Stimulated activated naive CD8-positive, alpha-beta T cell treated with anti-CD3 and anti-CD28 coated beads, Interleukin-15, Interleukin-2, amounts not matched to agents 100 ng/mL and 50 ng/mL, for 24 hours (primary cell): ENCODE data around the gene MAGED4B.
"Not testable (repeated sequence)": the region's sequence is repeated elsewhere in the genome, so short reads cannot be mapped to it uniquely, and the experiment has no call there.

ENCODE experiments used
- H3K27ac Mint-ChIP-seq: one replicate; pipeline ENCODE4 v1.8.0; 2021; ENCODE audit warnings: mild to moderate bottlenecking, mixed read lengths
- H3K27me3 Mint-ChIP-seq: one replicate; pipeline ENCODE4 v1.8.0; 2021; ENCODE audit warnings: mixed read lengths
- H3K36me3 Mint-ChIP-seq: one replicate; pipeline ENCODE4 v1.8.0; 2021; ENCODE audit warnings: low read depth, mixed read lengths
- H3K4me1 Mint-ChIP-seq: one replicate; pipeline ENCODE4 v1.8.0; 2021; ENCODE audit warnings: low read depth, mixed read lengths
- H3K4me3 Mint-ChIP-seq: one replicate; pipeline ENCODE4 v1.8.0; 2021; ENCODE audit warnings: mild to moderate bottlenecking, mixed read lengths
- H3K9me3 Mint-ChIP-seq: one replicate; pipeline ENCODE4 v1.8.0; 2021; ENCODE audit warnings: mixed read lengths

Gene MAGED4B

DNA sequence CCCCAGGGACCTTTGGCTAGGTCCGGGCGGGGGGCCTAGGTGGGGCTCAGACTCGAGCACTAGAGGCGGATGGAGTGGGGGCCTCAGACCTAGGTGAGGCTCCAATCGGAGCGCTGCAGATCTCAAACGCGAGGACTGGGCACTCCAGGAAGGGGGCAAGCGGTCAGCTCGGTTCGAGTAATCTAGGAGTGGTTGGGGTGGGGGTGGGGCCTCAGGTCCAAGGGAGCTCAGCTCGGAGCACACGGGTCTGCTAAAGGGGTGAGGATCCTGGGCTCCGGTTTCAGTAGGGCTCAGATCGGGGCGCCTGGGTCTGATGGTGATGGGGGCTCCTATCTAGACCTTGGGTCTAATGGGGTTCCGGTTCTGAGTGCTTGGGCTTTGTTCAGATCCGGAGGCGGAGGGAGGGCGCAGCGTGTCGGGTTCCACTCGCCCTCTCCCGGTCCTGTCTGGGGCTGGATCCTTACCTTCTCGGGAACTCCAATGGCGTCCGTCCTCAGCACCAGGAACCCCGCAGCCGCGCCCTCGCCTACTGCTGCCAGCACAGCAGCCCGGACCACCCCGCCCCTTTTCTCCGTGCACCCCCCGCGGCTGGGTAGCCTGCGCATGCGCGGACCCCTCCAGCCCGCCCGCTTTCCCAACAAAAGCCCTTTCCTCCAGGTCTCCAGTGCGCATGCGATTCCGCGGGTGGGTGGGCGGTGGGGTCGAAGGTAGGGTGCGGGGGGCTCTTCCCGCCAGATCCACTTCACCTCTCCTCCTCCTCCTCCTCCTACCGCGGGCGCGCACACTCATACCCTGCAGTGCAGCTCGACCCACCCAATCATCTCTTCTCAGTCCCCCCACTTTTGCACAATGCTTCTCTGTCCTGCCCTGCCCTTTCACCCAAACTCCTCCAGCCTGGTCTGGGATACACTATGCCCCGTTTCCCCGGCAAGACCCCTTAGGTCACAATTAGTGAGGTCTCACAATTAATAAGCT lies at the start of gene MAGED4B:
Gene MAGED4B, minus strand, starts transcription at position 518 of the 975 bp plus-strand sequence. CDS start 1,011 bp downstream, outside the sequence.
- H3K4me3 Mint-ChIP-seq, H3K27me3 Mint-ChIP-seq, H3K9me3 Mint-ChIP-seq, H3K4me1 Mint-ChIP-seq, H3K27ac Mint-ChIP-seq, H3K36me3 Mint-ChIP-seq: not testable (repeated sequence)

DNA sequence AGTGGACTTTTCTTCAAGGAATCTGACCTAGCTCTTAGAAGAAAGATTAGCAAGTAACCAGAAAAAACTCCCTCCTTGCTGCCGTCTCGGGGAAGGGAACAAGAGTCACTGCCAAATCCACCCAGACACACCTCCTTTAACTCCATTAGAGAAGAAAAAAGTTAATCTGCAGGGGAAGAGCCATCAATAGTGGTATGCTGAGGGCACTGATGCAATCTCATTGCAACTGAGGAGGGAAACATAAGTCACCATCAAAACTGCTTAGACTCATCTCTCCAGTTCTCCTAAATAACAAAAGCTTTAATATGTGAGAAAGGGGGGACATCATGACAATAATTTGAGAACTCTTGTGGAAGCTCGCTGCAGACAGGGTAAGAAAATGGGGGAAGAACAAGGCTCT lies 49.3 kb upstream of the MAGED4B start:
- Mint-ChIP-seq H3K9me3 (no peaks in the 10 kb centered on the region), H3K27ac (no peak overlapping the region), H3K4me1 (no peaks in the 10 kb centered on the region), H3K27me3 (no peaks in the 10 kb centered on the region), H3K36me3 (no peaks in the 10 kb centered on the region), H3K4me3 (no peak overlapping the region)

DNA sequence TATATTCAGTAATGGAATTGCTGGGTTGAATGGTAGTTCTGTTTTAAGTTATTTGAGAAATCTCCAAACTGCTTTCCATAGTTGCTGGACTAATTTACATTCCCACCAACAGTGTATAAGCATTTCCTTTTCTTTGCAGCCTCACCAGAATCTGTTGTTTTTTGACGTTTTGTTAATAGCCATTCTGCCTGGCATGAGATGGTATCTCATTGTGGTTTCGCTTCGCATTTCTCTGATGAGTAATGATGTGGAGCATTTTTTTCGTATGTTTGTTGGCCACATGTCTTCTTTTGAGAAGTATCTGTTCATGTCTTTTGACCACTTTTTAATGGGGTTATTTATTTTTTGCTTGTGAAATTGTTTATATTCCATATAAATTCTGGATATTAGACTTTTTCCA lies 13.6 kb upstream of the MAGED4B start:
- no peak overlapping the region for H3K27ac Mint-ChIP-seq

DNA sequence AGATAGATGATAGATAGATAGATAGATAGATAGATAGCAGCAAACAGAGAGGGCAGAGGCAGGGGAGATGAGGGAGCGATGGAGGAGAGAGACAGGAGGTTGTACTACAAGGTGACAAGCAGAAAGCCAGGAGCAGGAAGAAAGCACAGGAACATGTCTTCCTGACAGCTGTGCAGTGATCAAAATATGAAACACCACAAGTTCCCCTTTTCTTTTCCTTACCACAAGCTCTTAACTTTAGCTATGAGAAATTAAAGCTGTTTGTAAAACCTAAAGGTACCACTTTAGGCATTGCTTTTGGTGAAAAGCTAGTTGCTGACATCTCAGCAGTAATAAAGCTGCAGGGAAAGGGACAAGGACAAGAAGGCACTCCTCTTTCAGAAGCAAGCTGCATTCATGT lies 9.1 kb upstream of the MAGED4B start:
- Mint-ChIP-seq H3K4me3 (no peak overlapping the region), H3K36me3 (no peaks in the 10 kb centered on the region), H3K9me3 (no peaks in the 10 kb centered on the region), H3K27me3 (no peaks in the 10 kb centered on the region), H3K27ac (no peak overlapping the region), H3K4me1 (peaks cover 7% of the 10 kb centered on the region)

More for the DNA sequence above, 13.6 kb upstream of the MAGED4B start:
- H3K36me3 Mint-ChIP-seq, result no peaks in the 10 kb centered on the region
- peaks cover 2% of the 10 kb centered on the region for H3K27me3 Mint-ChIP-seq
- H3K4me1 Mint-ChIP-seq, result peaks cover 9% of the 10 kb centered on the region
- no peak overlapping the region for H3K4me3 Mint-ChIP-seq
- H3K9me3 Mint-ChIP-seq, result no peaks in the 10 kb centered on the region

GRCh38 chrX:52042288-52042687 lies 26.7 kb downstream of the MAGED4B start:
- not testable (repeated sequence) for H3K4me3 Mint-ChIP-seq, H3K9me3 Mint-ChIP-seq, H3K36me3 Mint-ChIP-seq, H3K27me3 Mint-ChIP-seq, H3K27ac Mint-ChIP-seq, H3K4me1 Mint-ChIP-seq

DNA sequence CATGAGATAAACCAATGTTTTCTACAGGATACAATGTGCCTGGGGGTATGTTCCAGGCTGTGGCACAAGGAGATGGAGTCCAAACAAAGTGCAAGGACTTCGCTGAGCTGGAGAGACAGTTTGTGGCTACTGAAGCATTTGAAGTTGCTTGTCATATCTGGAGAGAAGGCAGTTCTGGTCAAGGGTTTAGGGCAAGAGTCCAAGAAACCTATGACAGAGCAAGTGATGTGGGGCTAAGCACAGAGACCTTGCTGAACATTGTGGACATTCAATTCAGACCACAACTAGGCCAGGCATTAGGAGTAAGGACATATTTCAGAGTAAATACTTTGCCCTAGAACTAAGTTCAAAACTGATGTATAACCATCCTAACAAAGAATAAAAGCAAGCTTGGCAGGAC lies 34.8 kb downstream of the MAGED4B start:
- no peaks in the 10 kb centered on the region for H3K36me3 Mint-ChIP-seq
- H3K27ac Mint-ChIP-seq, result no peak overlapping the region
- no peaks in the 10 kb centered on the region for H3K9me3 Mint-ChIP-seq
- H3K27me3 Mint-ChIP-seq, result peaks cover under 1% of the 10 kb centered on the region
- no peak overlapping the region for H3K4me3 Mint-ChIP-seq
- H3K4me1 Mint-ChIP-seq, result no peaks in the 10 kb centered on the region

DNA sequence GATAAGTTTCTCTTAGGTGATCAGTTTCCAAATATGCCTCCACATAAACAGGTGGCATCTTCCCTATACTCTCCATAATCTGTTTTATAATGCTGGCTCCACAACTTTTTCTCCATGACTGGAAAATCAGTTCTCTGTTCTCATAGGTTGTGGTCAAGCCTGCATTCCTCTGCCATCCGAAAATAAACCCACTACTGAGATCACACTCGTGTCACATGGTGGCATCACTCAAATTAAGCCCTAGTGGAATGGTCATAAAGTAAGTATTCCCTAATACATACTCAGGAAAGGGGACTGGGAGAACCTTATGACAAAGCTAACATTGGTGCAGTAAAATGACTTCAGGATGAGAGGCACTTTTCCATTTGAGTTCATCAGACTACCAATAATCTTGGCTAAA lies 37.6 kb downstream of the MAGED4B start:
- peaks cover 7% of the 10 kb centered on the region for H3K27me3 Mint-ChIP-seq
- H3K4me3 Mint-ChIP-seq, result no peak overlapping the region
- no peaks in the 10 kb centered on the region for H3K36me3 Mint-ChIP-seq
- H3K9me3 Mint-ChIP-seq, result no peaks in the 10 kb centered on the region
- no peak overlapping the region for H3K27ac Mint-ChIP-seq
- no peaks in the 10 kb centered on the region for H3K4me1 Mint-ChIP-seq

DNA sequence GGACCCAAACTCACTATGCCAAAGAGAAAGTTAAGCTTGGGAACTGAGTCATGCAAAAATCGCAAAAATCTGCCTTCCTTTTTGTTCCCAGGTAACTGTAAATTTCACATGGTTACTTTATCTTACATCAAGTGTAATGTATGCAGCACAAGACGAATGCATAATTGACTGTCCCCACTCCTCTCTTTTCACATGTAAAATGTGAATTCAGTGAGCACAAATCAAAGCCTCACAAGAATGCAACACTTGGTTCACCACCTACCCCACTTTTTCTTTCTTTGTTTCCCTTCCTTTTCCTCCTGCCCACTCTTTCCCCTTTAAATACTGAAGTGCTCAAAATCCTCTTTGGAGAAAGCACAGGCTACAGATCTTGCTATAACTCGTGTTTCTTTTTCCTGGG lies 53.2 kb downstream of the MAGED4B start:
- H3K4me1 Mint-ChIP-seq, result no peaks in the 10 kb centered on the region
- no peaks in the 10 kb centered on the region for H3K27me3 Mint-ChIP-seq
- H3K36me3 Mint-ChIP-seq, result no peaks in the 10 kb centered on the region
- H3K27ac Mint-ChIP-seq, result no peak overlapping the region
- no peaks in the 10 kb centered on the region for H3K9me3 Mint-ChIP-seq
- no peak overlapping the region for H3K4me3 Mint-ChIP-seq
